ENCODE measurements around the gene SACM1L.
A peak's percentile ranks its signal among the peaks of the same experiment; 100 is the strongest.

SACM1L gene

DNA sequence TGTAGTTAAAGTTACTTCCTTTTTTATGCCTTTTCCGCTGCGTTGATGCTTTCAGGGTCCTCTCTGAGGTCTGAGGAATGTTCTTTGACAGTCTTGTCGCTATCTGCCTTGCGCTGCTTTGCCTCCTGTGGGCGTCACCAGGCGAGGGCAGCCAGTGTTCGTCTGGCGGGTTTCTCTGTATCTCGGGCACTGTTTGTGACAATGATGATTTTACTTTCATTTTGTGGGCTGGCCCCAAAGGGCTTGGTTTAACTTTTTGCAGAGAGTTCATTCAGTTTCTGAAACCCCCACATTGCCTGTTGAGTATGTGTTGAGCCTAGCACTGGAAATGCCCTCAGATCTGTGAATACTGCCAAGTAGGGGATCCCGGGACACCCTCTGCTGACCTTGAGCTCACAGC is 24.6 kb upstream of the SACM1L start:
- no peak for DNase-seq (ENCODE audit: low read depth)
- TF ChIP-seq, protein P1, sequence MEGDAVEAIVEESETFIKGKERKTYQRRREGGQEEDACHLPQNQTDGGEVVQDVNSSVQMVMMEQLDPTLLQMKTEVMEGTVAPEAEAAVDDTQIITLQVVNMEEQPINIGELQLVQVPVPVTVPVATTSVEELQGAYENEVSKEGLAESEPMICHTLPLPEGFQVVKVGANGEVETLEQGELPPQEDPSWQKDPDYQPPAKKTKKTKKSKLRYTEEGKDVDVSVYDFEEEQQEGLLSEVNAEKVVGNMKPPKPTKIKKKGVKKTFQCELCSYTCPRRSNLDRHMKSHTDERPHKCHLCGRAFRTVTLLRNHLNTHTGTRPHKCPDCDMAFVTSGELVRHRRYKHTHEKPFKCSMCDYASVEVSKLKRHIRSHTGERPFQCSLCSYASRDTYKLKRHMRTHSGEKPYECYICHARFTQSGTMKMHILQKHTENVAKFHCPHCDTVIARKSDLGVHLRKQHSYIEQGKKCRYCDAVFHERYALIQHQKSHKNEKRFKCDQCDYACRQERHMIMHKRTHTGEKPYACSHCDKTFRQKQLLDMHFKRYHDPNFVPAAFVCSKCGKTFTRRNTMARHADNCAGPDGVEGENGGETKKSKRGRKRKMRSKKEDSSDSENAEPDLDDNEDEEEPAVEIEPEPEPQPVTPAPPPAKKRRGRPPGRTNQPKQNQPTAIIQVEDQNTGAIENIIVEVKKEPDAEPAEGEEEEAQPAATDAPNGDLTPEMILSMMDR (IDR thresholded peaks at IDR 0.05; ENCODE audit: low read depth, low read length): no peak
- TF ChIP-seq, protein P2, sequence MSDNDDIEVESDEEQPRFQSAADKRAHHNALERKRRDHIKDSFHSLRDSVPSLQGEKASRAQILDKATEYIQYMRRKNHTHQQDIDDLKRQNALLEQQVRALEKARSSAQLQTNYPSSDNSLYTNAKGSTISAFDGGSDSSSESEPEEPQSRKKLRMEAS (IDR thresholded peaks at IDR 0.05; ENCODE audit: low read depth, low read length): no peak
- TF ChIP-seq POLR2A (IDR thresholded peaks at IDR 0.05; ENCODE audit: extremely low read depth, insufficient read length) (no peak), MYC (IDR thresholded peaks at IDR 0.05; ENCODE audit: low read depth, low read length) (no peak)
- no peak overlapping the region for H3K4me3 ChIP-seq (ENCODE audit: low read depth, low read length)

DNA sequence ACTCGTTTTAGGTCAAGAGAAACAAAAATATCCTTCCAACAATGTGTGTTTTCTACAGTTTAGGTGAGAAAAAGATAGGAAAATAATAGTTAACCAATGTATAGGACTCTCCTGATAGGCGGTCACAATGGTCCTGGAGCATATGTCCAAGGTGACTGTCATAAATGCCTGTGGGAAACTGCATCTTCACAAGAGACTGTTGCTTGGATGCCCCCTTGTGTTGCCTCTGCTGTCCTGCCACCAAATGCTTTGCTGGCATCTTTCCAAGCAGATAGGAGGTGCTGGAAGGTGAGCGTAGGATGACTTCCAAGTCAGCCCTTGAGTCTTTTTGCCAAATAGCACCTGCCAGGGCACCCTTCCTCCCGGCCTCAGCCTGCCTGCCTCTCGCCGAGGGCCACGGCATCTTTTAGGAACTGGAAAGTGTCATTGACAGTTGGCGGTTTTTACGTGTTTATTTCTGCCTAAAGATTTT is 24.1 kb upstream of the SACM1L start:
- no peak overlapping the region for H3K4me3 ChIP-seq (ENCODE audit: low read depth, low read length)
- TF ChIP-seq, protein P1 (IDR thresholded peaks at IDR 0.05; ENCODE audit: low read depth, low read length): peak; percentile 39
- TF ChIP-seq POLR2A (IDR thresholded peaks at IDR 0.05; ENCODE audit: extremely low read depth, insufficient read length): no peak
- peak; percentile 61 for DNase-seq (ENCODE audit: low read depth)

DNA sequence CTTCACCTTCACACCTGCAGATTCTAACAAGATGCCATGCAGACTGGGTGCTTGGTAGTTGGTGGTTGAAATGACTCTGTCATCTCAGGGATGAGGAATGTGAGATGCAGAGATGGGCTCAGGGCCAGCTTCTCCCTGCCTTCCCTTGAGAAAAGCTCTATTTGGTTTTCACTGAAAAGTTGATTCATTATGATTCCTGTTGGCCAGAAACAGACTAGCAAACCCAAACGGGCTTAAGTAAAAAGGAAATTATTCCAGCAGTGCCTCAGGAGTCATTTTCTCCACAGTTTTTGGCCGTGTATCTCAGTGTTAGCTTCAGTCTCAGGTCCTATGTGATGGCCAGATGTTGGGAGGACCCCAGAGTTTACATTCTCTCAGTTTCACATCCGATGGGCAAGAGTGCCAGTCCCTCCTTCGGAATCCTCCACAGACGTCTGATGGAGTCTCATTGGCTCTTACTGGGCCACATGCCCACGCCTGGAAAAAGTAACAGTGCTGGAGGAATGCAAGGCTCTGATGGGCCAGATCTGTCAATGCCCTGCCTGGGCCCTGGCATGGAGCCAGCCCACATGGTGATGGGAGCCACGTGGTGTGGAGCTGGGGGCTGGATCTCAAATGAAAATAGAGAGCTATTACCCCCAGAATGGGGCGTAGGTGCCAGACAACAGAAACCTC is 22.3 kb upstream of the SACM1L start:
- TF ChIP-seq, protein P2 (IDR thresholded peaks at IDR 0.05; ENCODE audit: low read depth, low read length): no peak
- TF ChIP-seq MYC (IDR thresholded peaks at IDR 0.05; ENCODE audit: low read depth, low read length) (no peak), POLR2A (IDR thresholded peaks at IDR 0.05; ENCODE audit: extremely low read depth, insufficient read length) (no peak)
- TF ChIP-seq, protein P1 (IDR thresholded peaks at IDR 0.05; ENCODE audit: low read depth, low read length): no peak
- no peak overlapping the region for H3K4me3 ChIP-seq (ENCODE audit: low read depth, low read length)
- no peak for DNase-seq (ENCODE audit: low read depth)

DNA sequence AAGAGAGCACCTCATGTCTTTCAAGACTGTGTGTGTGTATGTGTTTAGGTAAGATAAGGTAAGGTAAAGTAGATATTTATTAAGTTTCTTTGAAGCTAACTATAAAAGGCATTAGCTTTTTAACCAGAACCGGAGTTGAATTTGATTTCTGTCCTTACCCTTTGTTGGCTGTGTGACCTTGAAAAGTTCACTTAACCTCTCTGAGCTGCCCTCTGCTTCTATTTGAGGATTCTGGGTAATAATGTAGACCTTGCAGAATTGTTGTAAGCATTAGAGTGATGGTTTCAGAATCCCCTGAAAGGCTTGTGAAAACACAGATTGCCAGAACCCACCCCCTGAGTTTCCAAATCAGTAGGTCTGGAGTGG is 21.6 kb upstream of the SACM1L start:
- DNase-seq (ENCODE audit: low read depth): no peak
- TF ChIP-seq, protein P1 (IDR thresholded peaks at IDR 0.05; ENCODE audit: low read depth, low read length): no peak
- TF ChIP-seq POLR2A (IDR thresholded peaks at IDR 0.05; ENCODE audit: extremely low read depth, insufficient read length) (no peak), MYC (IDR thresholded peaks at IDR 0.05; ENCODE audit: low read depth, low read length) (no peak)
- TF ChIP-seq, protein P2 (IDR thresholded peaks at IDR 0.05; ENCODE audit: low read depth, low read length): no peak
- no peak overlapping the region for H3K4me3 ChIP-seq (ENCODE audit: low read depth, low read length)

DNA sequence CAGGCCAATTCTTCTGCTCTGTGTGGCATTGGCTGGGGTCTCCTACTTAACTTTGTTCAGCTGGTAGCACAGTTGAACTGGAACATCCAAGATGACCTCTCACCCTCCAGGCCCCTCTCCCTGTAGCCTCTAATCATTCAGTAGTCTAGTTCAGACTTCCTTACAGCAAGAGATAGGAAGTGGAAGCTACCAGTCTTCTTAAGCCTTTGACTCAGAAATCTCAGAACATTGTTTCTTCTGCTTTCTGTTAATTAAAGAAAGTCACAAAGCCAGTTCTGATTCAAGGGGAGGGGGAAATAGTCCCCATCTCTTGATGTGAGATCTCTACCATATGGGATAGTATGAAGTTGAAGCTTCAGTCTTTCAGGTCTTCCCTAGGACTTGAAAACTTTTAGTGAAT is 18.8 kb upstream of the SACM1L start:
- no peak for TF ChIP-seq MYC (IDR thresholded peaks at IDR 0.05; ENCODE audit: low read depth, low read length)
- TF ChIP-seq, protein P1 (IDR thresholded peaks at IDR 0.05; ENCODE audit: low read depth, low read length): no peak
- TF ChIP-seq POLR2A (IDR thresholded peaks at IDR 0.05; ENCODE audit: extremely low read depth, insufficient read length): no peak
- TF ChIP-seq, protein P2 (IDR thresholded peaks at IDR 0.05; ENCODE audit: low read depth, low read length): no peak

More for the DNA sequence above, 18.8 kb upstream of the SACM1L start:
- H3K4me3 ChIP-seq (ENCODE audit: low read depth, low read length): no peak overlapping the region
- DNase-seq (ENCODE audit: low read depth): no peak

All from NB4 (cell line).